Measurements from ENCODE around the gene MBD3L3. TPM values are rescaled to one million over a fixed set of nuclear protein-coding genes. Genes with fewer than 3 reads are reported as not detected.
"Not testable (repeated sequence)": the region's sequence is repeated elsewhere in the genome, so short reads cannot be mapped to it uniquely, and the experiment has no call there.

The MBD3L3 gene
- total RNA-seq: not detected in 2 replicates
- not detected in 2 replicates for polyA plus RNA-seq
- not detected in 2 replicates for polyA plus RNA-seq (2012)
- not detected in 2 replicates for polyA minus RNA-seq (ENCODE audit: low replicate concordance)

DNA sequence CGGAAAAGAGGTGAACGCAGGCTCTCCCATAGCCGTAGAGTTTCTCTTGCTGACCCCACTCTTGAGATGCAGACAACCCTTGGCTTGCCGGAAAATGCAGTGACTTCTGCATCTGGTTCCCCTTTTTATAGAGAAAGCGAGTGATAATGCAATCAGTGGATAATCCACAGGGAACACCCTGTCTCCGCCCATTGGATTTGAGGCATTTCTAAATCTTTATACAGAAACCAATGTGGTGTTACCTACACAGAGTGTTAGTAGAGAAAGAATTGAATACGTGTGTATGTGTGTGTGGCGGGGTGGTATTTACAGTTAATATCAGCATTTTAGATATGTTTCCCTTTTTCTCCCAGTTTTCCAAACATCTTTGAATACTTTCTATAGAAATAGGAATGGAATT is at the start of gene MBD3L3:
MBD3L3 (minus strand) TSS at position 101 of the 400 bp plus-strand sequence; CDS start at position 30, 71 bp downstream.
- not testable (repeated sequence) for H3K4me2 ChIP-seq (ENCODE audit: extremely low read depth, insufficient read depth, low read length); H3K27me3 ChIP-seq (ENCODE audit: control insufficient read depth, insufficient read depth, low read length); DNase-seq (ENCODE audit: low read depth in 2 of 2)

GRCh38 chr19:7106711-7107657 is 48.5 kb upstream of the MBD3L3 start:
- Histone ChIP-seq H3K36me3 (ENCODE audit: control insufficient read depth, insufficient read depth, low read length) (no peaks in the 10 kb centered on the region), H3K4me2 (ENCODE audit: extremely low read depth, insufficient read depth, low read length) (no peak overlapping the region), H3K27me3 (ENCODE audit: control insufficient read depth, insufficient read depth, low read length) (no peaks in the 10 kb centered on the region), H4K20me1 (ENCODE audit: control insufficient read depth, extremely low read depth, insufficient read depth, low read length) (no peaks in the 10 kb centered on the region), H3K27ac (ENCODE audit: insufficient read depth, low read length) (no peak overlapping the region), H3K4me3 (replicated peaks in 1 of 4; ENCODE audit: control extremely low read depth in 1 of 4, insufficient read depth in 1 of 4, low read depth in 3 of 4, low read length in 4 of 4) (no peak overlapping the region), H3K9ac (ENCODE audit: insufficient read depth, low read length) (no peak overlapping the region), H3K79me2 (ENCODE audit: control insufficient read depth, insufficient read depth, low read length) (no peaks in the 10 kb centered on the region), H2AFZ (ENCODE audit: low read length) (no peak overlapping the region), H3K4me1 (ENCODE audit: control insufficient read depth, extremely low read depth, insufficient read depth, low read length) (no peaks in the 10 kb centered on the region), H3K9me3 (ENCODE audit: control insufficient read depth, insufficient read depth, low read depth, low read length) (no peaks in the 10 kb centered on the region)
- DNase-seq (ENCODE audit: low read depth in 2 of 2): no peak
- TF ChIP-seq, protein P1, sequence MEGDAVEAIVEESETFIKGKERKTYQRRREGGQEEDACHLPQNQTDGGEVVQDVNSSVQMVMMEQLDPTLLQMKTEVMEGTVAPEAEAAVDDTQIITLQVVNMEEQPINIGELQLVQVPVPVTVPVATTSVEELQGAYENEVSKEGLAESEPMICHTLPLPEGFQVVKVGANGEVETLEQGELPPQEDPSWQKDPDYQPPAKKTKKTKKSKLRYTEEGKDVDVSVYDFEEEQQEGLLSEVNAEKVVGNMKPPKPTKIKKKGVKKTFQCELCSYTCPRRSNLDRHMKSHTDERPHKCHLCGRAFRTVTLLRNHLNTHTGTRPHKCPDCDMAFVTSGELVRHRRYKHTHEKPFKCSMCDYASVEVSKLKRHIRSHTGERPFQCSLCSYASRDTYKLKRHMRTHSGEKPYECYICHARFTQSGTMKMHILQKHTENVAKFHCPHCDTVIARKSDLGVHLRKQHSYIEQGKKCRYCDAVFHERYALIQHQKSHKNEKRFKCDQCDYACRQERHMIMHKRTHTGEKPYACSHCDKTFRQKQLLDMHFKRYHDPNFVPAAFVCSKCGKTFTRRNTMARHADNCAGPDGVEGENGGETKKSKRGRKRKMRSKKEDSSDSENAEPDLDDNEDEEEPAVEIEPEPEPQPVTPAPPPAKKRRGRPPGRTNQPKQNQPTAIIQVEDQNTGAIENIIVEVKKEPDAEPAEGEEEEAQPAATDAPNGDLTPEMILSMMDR (conservative IDR thresholded peaks at IDR 0.05 in 1 of 2, IDR thresholded peaks at IDR 0.05 in 1 of 2; ENCODE audit: low read depth in 1 of 2, low read length in 2 of 2): no peak
- TF ChIP-seq EZH2 (IDR thresholded peaks at IDR 0.05; ENCODE audit: low read length, missing control alignments): no peak

More for the DNA sequence above, at the start of gene MBD3L3:
- not testable (repeated sequence) for H3K79me2 ChIP-seq (ENCODE audit: control insufficient read depth, insufficient read depth, low read length); H4K20me1 ChIP-seq (ENCODE audit: control insufficient read depth, extremely low read depth, insufficient read depth, low read length); H3K9ac ChIP-seq (ENCODE audit: insufficient read depth, low read length); H3K27ac ChIP-seq (ENCODE audit: insufficient read depth, low read length); H3K4me3 ChIP-seq (replicated peaks in 1 of 4; ENCODE audit: control extremely low read depth in 1 of 4, insufficient read depth in 1 of 4, low read depth in 3 of 4, low read length in 4 of 4); H3K9me3 ChIP-seq (ENCODE audit: control insufficient read depth, insufficient read depth, low read depth, low read length); H3K36me3 ChIP-seq (ENCODE audit: control insufficient read depth, insufficient read depth, low read length); H3K4me1 ChIP-seq (ENCODE audit: control insufficient read depth, extremely low read depth, insufficient read depth, low read length); H2AFZ ChIP-seq (ENCODE audit: low read length)

- H3K27ac ChIP-seq (ENCODE audit: insufficient read depth, low read length): no peak overlapping the region
- H3K4me2 ChIP-seq (ENCODE audit: extremely low read depth, insufficient read depth, low read length): no peak overlapping the region
- no peak overlapping the region for H3K9ac ChIP-seq (ENCODE audit: insufficient read depth, low read length)
- no peaks in the 10 kb centered on the region for H4K20me1 ChIP-seq (ENCODE audit: control insufficient read depth, extremely low read depth, insufficient read depth, low read length)
- H3K4me1 ChIP-seq (ENCODE audit: control insufficient read depth, extremely low read depth, insufficient read depth, low read length): no peaks in the 10 kb centered on the region
- H3K4me3 ChIP-seq (replicated peaks in 1 of 4; ENCODE audit: control extremely low read depth in 1 of 4, insufficient read depth in 1 of 4, low read depth in 3 of 4, low read length in 4 of 4): no peak overlapping the region
- DNase-seq (ENCODE audit: low read depth in 2 of 2): no peak
- TF ChIP-seq, protein P1 (conservative IDR thresholded peaks at IDR 0.05 in 1 of 2, IDR thresholded peaks at IDR 0.05 in 1 of 2; ENCODE audit: low read depth in 1 of 2, low read length in 2 of 2): no peak
- no peak for TF ChIP-seq EZH2 (IDR thresholded peaks at IDR 0.05; ENCODE audit: low read length, missing control alignments)
- no peaks in the 10 kb centered on the region for H3K27me3 ChIP-seq (ENCODE audit: control insufficient read depth, insufficient read depth, low read length)
- H3K36me3 ChIP-seq (ENCODE audit: control insufficient read depth, insufficient read depth, low read length): no peaks in the 10 kb centered on the region
- H3K9me3 ChIP-seq (ENCODE audit: control insufficient read depth, insufficient read depth, low read depth, low read length): no peaks in the 10 kb centered on the region
- no peaks in the 10 kb centered on the region for H3K79me2 ChIP-seq (ENCODE audit: control insufficient read depth, insufficient read depth, low read length)
- H2AFZ ChIP-seq (ENCODE audit: low read length): no peak overlapping the region
Measured at GRCh38 chr19:7104747-7105447, 46.4 kb upstream of the MBD3L3 start.

Measured in fibroblast of lung (primary cell).